Germinal center (tissue), 1 donor: ENCODE measurements around the gene KLHL6.

Experiments
- DNase-seq: peaks from one replicate; pipeline ENCODE4 v3.0.0; 2012; ENCODE audit warnings: mixed read lengths, low spot score

KLHL6 gene

DNA sequence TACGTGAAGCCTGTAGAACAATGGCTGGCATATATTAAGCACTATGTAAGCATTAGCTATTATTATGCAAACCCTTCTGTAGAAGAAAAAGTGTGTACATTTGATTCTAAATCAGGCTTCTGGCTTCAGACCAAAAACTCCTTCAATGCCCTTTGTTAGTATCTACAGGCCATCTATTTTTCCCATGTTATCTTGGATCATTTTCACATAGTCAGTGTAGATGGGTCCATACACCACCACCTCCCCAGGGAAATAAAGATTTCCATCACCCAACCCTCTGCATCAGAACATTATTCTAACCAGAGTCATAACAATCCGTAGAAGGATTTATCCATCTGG is 8.0 kb upstream of the KLHL6 start:
- DNase-seq: no peak

DNA sequence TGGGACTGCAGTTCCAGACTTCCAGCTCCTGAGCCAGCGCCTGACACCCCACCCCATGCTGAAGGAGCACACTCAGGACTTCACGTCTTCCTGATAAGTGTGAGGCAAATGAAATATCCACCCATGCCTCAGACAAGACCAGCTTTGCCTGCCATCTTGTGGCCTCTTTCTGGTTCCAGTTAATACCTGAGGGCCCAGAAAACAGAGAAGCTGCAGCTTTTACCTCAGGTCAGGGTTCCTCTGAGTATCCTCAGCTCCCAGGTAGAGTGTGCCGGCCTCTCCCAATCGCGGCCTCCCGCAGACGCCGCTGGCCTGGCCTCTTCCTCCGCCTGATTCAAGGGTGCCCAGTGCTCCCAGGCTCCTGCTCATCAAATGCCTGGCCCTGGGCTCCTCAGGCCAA is 5.1 kb upstream of the KLHL6 start:
- no peak for DNase-seq

DNA sequence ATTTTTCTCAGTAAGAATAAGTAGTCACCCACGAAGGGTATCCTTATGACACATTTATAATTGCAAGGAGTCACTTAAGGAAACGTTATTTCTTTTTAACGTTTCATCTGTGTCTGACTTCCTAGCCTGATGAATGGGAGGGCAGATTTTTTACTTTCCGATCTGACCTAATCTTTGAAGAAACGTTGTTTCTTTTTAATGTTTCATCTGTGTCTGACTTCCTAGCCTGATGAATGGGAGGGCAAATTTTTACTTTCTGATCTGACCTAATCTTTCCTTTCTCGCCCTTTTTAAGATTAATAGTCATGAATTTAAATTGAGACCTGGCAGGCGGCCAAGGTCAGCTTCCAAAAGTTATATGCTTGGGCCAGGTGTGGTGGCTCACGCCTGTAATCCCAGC is 3.0 kb upstream of the KLHL6 start:
- DNase-seq: no peak

DNA sequence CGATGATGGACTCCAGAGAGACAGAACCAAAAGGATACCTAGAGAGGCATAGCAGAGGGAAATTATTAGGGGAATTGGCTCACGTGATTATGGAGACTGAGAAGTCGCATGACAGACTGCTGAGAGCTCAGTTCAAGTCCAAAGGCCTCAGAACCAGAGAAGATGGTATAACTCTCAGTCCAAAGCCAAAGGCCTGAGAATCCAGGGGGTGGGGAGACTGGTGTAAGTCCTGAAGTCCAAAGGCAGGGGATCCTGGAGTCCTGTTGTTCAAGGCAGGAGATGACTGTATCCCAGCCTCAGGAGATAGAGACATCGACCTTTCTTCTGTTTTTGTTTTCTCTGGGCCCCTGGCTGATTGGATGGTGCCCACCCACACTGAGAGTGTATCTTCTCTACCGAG is 1.2 kb upstream of the KLHL6 start:
- DNase-seq: no peak

DNA sequence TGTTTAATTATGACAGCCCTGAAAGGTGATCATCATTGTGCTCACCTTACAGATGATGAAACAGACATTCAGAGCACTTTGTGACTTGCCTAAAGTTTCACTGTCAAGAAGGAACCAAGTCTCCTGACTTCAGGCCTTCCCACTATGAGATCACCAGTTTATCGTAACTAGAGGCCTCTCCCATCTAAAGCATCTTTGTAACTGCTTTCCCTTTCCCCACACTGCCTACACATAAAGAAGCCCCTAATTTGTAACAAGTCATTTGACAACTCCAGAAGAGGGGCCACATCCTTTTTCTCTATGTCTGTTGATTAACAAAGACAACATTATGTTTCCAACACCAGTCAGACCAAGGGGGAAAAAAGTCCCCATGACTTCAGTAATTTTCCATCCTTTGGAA is 1.1 kb downstream of the KLHL6 start:
- no peak for DNase-seq

DNA sequence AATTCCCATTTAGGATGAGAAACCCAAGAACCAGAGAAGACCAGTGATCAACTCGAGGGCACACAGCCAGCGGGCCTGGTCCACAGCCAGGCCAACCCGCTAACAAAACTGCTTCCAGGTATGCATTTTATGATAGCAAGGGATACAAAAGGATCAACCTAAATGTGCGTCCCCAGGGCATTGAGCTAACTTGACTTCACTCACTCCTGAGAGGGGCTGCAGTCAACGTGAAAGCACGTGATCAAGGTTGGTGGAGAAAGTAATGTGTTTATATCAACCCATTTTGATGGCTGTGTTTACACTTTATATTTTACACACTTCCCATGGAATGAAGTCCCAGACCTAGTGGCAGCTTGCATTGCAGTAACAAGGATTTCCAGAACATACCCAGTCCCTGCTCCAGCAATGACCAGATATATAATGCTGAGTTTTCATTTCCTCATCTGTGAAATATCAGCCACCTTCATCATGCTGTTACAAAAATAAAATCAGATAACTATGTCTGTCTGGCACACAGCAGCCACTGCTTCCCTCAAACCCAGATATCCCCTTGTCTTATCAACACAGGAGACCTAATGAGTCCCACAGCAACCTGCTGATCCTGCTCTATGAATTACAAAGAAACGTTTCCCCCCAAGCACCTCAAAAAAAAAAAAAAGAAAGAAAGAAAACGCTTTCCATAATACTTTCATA is 2.0 kb downstream of the KLHL6 start:
- DNase-seq: no peak

DNA sequence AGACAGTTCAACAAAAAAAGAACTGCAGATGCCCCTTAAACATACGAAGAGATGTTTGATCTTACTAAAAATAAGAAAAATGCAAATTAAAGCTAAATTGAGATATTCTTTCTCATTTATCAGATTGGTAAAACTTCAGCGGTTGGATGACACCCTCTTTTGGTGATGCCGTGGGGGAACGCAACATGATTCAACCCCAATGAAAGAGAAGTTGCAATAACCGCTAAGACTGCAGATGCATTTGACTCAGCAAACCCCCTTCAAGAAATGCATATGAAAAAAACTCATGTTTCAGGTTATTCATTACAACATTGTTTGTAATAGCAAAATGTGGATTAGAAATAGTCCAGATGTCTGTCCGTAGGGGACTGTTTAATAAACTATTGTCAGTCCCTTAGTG is 3.6 kb downstream of the KLHL6 start:
- DNase-seq: no peak

DNA sequence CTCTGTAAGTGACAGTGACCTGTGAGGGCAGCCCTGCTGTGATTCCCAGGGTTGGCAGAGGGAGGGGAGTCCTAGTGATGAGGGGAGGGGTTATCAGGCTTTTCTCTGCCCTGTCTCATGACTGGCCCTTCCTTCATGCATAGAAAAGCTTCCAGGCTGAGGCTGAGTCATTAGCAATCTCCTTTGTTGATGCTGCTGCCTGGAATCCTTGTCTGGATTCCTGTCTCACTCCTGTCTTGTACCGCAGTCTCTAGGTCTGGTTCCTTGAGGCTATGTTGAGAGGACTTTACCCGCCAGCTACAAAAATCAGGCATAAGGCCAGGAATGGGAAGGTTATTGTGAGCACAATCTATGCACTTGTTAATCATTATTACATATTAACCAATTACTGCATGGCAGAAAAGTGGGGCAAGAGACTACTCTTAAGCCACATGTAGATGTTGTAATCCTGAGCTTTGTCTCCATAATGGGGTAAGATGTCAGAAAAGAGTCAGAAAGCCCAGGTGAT is 7.2 kb downstream of the KLHL6 start:
- DNase-seq: no peak

DNA sequence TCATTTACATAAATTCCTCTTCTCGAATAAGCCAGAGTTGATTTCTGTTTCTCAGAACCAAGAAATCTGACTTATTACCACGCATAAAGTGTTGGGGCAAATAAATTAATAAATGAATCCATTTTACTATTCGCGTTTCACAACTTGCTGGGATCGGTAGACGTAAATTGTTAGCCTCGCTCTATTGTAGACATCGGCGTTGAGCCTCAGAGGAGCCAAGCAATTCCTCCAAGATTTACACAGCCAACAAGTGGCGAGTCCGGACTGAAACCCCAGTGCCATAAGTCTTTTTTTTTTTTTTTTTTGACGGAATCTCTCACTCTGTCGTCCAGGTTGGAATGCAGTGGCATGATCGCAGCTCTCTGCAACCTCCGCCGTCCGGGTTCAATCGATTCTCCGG is 8.9 kb downstream of the KLHL6 start:
- DNase-seq: no peak

DNA sequence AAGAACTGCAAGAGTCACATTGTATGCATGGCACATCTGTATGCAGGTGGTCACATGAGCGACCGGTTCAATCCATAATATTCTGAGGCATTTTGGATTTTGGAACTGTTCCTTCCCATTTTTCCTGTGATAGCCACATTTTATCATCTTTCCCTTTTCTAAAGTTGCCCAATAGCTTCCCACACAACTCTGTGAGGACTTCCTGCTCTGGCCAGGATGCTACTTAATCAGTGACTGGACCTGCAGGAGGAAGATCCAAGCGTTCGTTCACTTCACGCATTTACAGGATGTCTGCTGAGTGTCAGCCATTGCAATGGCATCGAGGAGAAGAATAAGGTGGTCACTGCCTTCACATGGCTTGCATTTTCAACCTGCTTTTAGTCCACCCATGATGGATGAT is 9.8 kb downstream of the KLHL6 start:
- DNase-seq: no peak

DNA sequence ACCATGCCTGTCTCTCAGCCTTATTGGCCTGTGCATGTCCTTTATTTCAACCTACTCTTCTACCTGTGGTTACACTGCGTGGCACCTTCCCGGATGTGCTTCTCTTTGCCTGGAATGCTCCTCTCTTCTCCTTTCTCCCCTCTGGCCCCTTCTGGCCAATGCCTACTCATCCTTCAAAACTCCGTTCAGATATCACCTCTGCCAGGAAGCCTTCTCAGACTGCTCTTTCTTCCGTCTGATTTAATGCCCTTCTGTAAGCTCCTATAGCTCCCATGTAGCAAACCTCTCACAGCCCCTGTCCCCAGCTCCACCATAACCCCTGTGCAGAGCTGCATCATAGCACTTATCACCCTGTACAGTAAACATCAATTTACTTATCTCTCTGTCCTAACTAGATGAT is 13.2 kb downstream of the KLHL6 start:
- no peak for DNase-seq

DNA sequence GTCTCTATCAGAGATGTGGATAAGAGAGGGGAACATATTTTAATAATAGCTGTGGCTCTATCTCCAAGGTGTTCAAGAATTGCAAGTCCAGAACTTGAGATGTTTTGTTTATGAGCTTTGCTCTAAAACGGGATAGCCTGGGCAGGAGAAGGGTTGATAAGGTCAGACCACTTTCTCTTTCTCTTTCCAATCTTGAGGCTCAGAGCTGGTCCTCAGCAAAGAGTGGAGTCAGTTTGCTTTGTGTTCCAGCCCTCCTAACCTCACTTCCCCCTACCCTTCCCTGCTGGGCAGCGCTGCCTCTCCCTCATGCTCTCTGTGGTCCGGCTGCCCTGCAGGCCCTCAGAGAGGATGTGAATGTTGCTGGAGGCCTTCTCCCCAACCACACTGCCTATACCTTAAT is 13.8 kb downstream of the KLHL6 start:
- no peak for DNase-seq

DNA sequence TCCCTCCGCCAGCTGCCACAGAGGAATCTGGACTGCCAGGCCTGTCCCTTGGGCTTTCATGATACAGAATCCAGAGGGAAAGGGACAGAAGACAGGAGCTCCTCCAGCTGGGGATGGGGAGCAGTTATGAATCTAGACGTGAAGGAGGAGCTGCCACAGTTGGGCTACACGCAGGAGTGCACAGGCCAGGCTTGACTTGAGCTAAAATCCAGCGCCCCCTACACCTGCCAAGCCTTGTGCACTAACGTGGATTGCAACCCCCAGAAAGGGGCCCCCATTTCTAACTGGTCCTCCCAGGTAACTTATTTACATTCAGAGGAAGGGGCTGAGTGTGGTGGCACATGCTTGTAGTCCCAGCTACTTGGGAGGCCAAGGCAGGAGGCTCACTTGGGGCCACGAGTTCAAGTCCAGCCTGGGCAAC is 14.3 kb downstream of the KLHL6 start:
- no peak for DNase-seq

DNA sequence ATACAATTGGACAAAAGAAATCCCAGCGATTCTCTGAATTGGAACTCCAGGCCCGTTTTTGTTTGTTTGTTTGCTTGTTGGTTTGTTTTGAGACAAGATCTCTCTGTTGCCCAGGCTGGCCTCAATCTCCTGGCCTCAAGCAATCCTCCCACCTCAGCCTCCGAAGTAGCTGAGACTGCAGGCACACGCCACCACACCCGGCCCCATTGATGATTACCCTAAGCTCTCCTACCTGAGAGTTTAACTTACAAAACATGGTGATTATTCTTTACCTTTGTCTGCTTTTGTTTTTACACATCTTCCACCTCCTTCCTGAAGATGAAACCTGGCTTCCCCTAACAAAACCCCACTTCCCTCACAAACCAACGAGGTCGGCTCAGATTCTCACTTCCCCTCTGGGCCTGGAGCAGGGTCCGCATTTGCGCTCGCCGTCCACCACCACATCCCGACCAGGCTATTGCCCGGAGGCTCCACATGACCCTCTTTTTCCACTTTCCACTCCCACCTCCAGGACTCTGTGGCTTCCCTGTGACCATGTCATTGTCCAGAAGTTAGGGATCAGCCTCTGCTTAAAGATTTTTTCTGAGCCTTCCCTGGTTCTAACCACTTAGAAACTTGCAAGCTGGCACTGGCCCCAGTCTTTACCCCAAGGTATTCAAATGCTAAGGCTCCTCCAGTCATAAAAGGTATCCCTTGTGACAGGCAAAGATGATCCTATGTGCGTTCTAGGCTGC is 14.8 kb downstream of the KLHL6 start:
- DNase-seq: no peak

DNA sequence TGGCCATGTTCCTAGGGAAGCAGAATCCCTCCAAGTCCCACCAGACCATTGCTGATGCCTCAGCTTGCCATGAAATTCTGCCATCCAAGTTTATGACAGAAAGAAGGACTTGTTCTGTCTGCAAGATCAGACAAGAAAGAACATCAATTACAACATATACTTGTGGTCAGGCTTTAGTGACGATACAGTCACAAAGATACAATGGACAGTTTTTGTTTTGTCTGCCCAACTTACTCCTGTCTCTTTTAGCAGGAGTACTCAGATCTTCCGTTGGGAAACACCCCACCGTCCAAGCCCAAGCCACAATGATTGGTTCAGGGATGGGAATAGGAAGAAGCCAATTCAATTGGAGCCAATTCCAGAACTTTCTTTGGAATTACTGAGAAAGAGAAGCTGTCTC is 15.7 kb downstream of the KLHL6 start:
- DNase-seq: no peak

DNA sequence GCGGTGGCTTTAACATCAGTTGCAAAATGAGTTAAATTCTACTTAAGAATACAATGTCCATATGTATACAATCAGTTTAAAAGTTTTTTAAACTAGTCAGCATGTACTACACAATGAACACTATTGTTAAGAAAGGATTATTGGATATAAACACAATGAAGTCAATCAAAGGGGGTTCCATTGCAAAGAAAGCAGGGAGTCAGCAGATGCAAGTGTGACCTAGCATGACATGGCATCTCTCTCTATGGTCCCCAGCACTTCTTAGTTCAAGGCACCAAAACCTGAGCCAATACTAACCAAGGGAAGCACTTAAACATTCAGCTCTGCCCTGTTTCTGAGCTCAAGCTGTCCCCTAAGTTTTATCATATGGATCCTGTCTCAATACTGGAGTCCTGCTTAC is 17.0 kb downstream of the KLHL6 start:
- no peak for DNase-seq

DNA sequence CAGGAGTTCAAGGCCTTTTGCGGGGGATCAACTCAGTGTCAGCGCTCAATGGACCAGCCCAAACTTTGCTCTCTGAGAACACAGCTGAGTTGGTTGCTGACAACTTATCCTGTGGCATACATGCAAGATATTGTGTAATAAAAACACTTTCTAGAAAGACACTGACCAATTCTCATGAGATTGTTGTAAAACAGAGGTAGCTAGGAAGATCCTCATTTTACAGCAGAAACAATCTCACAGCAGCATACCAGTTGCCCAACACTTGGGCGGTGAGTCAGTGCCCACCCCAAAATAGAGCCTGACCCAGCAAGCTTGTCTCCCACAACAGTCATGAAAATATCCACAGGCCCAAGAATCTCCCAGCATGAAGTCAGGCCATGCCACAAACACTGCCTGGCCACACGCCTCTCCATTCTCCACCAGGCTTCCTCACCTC is 18.2 kb downstream of the KLHL6 start:
- no peak for DNase-seq

DNA sequence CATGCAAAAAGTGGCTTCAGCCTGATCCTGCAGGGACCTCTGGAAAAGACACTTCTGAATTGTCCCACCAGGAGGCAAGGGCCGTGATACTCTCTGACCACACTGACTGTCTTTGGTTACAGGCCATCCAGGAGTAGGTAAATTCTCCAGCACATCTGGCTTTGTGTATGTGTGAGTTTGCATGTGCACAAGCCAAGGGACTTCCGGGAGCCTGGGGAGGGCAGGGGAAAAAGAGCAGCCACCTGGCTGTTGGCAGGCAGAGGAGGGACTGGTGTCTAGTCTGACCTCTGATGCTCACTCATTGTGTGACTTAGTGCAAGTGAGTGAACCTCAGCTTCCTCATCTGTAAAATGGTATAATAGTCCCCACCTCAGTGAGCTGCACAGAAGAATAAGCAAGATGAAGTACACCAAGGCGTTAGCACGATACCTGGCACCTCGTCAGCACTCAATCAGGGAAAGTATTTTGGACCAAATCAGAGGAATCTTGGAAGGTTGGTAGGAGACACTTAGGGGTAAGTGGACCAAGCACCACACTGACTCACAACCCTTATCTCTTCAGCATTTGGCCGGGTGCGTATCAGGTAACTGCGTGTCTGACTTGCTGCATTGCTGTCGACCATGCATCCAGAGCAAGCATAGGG is 19.1 kb downstream of the KLHL6 start:
- peak; percentile 69 for DNase-seq

DNA sequence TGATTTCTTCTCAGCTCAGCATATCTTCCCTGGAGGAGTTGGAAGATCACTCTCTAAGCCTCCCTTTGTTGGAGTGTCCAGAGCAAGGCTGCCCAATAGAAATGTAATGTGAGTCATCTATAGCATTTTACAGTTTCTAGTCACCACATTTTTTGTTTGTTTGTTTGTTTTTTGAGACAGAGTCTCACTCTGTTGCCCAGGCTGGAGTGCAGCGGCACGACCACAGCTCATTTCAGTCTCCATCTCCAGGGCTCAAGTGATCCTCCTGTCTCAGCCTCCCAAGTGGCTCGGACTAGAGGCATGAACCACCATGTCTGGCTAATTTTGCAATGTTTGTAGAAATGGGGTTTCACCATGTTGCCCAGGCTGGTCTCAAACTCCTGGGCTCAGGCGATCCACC is 21.3 kb downstream of the KLHL6 start:
- DNase-seq: no peak

DNA sequence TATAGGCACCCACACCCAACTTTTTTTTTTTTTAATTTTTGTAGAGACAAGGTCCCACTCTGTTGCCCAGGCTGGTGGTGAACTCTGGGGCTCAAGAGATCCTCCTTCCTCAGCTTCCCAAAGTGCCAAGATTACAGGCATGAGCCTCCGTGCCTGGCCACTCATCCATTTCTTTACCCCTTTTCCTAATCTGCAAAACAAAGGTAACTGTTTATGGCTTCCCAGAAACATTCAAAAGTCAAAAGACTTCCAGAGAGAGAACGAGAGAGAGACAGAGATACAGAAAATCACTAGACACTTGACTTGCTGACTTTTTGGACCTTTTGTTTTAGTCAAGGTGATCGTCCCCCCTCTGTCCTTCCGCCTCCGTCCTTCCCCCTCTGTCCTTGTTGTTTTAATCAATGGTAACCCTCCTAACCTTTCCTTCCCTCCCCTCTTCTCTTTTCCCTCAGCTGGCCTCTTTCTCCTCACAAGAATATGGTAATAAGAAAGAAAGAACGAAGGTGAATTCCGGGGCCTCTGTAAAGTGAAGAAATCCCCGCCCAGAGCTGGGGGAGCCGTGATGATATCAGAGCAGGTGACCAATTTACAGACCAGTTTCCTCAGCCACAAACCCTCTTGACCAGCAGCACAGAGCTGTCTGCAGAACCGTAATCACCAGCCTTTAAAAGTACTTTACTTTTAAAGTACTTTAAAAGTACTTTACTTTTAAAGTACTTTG is 21.9 kb downstream of the KLHL6 start:
- no peak for DNase-seq

DNA sequence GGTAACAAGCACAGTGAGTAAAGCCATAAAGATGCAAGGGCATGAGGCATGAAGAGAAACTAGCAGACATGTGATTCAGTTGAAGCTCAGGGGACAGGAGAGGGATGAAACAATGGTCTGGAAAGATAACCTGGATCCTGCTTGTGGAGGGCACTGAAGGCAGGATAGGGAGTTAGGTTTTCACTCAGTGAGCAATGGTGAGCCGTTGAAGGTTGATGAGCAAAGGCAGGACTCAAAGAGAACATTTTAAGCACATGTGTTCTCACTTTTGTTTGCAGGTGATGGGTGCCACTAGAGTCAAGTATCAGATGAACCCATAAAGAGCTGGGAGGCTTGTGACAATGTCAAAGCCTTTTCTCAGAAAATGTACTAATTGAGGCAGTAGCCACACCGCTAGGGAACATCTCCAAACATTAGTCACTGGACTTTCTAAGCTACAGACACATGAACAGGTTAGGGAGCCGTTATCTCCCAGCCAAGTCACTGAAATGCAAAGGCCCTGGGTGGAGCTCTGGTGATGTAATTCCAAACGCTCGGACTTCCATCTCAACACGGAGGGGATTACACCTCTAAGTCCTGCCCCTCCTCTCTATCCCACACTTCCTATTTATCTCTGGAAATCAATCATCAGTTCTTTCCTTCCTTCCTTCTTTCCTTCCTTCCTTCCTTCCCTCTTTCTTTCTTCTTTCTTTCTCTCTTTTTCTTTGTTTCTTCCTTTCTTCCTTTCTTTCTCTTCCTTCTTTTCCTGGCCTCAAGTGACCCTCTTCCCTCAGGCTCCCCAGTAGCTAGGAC is 22.7 kb downstream of the KLHL6 start:
- DNase-seq: no peak

DNA sequence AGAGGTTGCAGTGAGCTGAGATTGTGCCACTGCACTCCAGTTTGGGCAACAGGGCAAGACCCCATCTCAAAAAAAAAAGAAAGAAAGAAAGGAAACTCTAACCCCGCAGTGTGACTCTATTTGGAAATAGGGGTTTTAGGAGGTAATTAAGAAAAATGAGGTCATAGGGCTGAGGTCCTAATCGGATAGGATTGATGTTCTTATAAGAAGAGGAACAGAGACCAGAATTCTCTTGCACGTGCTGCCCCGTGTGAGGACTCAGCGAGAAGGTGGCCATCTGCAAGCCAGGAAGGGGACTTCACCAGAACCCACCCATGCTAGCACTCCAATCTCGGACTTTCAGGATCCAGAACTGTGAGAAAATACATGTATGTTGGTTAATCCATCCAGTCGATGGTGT is 25.8 kb downstream of the KLHL6 start:
- DNase-seq: no peak
